Sigmoid colon (tissue), 4 donors: ENCODE measurements around the gene CHRNB4.

Experiments used
- CTCF ChIP-seq, 4 experiments: fragments of 450-650 bp in 3 of 4; fragments of 200-600 bp in 1 of 4; IDR thresholded peaks; one replicate each; pipeline ENCODE4 v1.5.1; 2016 to 2019; ENCODE audit warnings: antibody characterized with exemption in 4 of 4, mild to moderate bottlenecking in 3 of 4, moderate library complexity in 2 of 4
- EP300 ChIP-seq, 4 donors: sonication (generic); formaldehyde crosslinking; IDR thresholded peaks; one replicate each; pipeline ENCODE4 v1.6.1; 2017; ENCODE audit warnings: antibody characterized with exemption in 4 of 4
- POLR2A ChIP-seq, 2 donors: fragments of 450-650 bp; IDR thresholded peaks; one replicate each; pipeline ENCODE4 v1.6.1; 2016; ENCODE audit warnings: antibody characterized with exemption in 2 of 2, mild to moderate bottlenecking in 2 of 2, moderate library complexity in 2 of 2
- POLR2AphosphoS5 ChIP-seq, 4 donors: sonication (generic); formaldehyde crosslinking; IDR thresholded peaks; one replicate each; pipeline ENCODE4 v1.6.1; 2017; ENCODE audit warnings: antibody characterized with exemption in 4 of 4

- TF ChIP-seq CTCF (IDR thresholded peaks at IDR 0.05) (peak in 1 of 4 experiments; percentile 26), EP300 (IDR thresholded peaks at IDR 0.05) (no peak), POLR2A (IDR thresholded peaks at IDR 0.05) (no peak), POLR2AphosphoS5 (IDR thresholded peaks at IDR 0.05) (no peak)
Measured at GRCh38 chr15:78620021-78620526, 20.9 kb downstream of the CHRNB4 start.
